Prostate gland (tissue), 2 donors: Measurements from ENCODE around the gene DEK. TPM values are rescaled to one million over a fixed set of nuclear protein-coding genes. Genes with fewer than 3 reads are reported as not detected.

Experiments used
- DNase-seq: peaks from one replicate; pipeline ENCODE4 v3.0.0-alpha.2; 2019; ENCODE audit warnings: low spot score
- H3K27ac ChIP-seq, 2 donors: fragments of 200-600 bp; sonication (generic); 2 replicates each; pipeline ENCODE4 v1.5.1; 2017 to 2019
- H3K27me3 ChIP-seq: fragments of 200-600 bp; sonication (generic); replicated peaks from 2 replicates; pipeline ENCODE4 v1.5.1; 2019; ENCODE audit not compliant: insufficient read depth
- H3K36me3 ChIP-seq, 2 donors: fragments of 200-600 bp; sonication (generic); 1 replicate in 1 of 2; 2 replicates in 1 of 2; pipeline versions ENCODE4 v1.5.1 to v1.8.1; 2017 to 2019
- H3K4me1 ChIP-seq: fragments of 200-600 bp; sonication (generic); replicated peaks from 2 replicates; pipeline ENCODE4 v1.5.1; 2019
- H3K4me3 ChIP-seq, 2 donors: fragments of 200-600 bp; sonication (generic); 2 replicates each; pipeline ENCODE4 v1.5.1; 2017 to 2019
- H3K9me3 ChIP-seq: fragments of 200-600 bp; sonication (generic); 2 replicates; pipeline ENCODE4 v1.5.1; 2017
- POLR2A ChIP-seq: fragments of 450-650 bp; IDR thresholded peaks from one replicate; pipeline ENCODE4 v1.6.1; 2016; ENCODE audit warnings: antibody characterized with exemption, mild to moderate bottlenecking
- POLR2AphosphoS5 ChIP-seq: sonication (generic); formaldehyde crosslinking; IDR thresholded peaks from one replicate; pipeline ENCODE4 v1.6.1; 2017; ENCODE audit warnings: antibody characterized with exemption
- WGBS: methylation state at CpG from one replicate; pipeline ENCODE4 v1.1.5; 2018; 5-methylcytosine and 5-hydroxymethylcytosine counted together
- intact Hi-C: fragments of 100-400 bp; cut with DNase I; formaldehyde crosslinking; loops from one replicate; pipeline ENCODE4 v1.14.2; 2022
- total RNA-seq, 2 donors: library from RNA; depleted of rRNA; stranded (reverse); fragments of >200 nt; gene quantifications; one replicate each; pipeline ENCODE4 v1.1.0, GENCODE V29; 2016
- TF ChIP-seq, protein P1 (sequence below), 4 experiments: fragments of 200-600 bp in 2 of 4; fragments of 450-650 bp in 2 of 4; sonication (generic) in 2 of 4; IDR thresholded peaks; 1 replicate in 3 of 4; 2 replicates in 1 of 4; pipeline ENCODE4 v1.5.1; 2016 to 2019; ENCODE audit warnings: antibody characterized with exemption in 4 of 4, mild to moderate bottlenecking in 2 of 4, moderate library complexity in 2 of 4

DEK gene
- total RNA-seq, 2 donors from 2014 or later = 74.1 to 133 TPM

- no peaks in the 10 kb centered on the region for H3K27me3 ChIP-seq
- H3K9me3 ChIP-seq = no peaks in the 10 kb centered on the region
- H3K27ac ChIP-seq = no peak overlapping the region
- TF ChIP-seq, protein P1, sequence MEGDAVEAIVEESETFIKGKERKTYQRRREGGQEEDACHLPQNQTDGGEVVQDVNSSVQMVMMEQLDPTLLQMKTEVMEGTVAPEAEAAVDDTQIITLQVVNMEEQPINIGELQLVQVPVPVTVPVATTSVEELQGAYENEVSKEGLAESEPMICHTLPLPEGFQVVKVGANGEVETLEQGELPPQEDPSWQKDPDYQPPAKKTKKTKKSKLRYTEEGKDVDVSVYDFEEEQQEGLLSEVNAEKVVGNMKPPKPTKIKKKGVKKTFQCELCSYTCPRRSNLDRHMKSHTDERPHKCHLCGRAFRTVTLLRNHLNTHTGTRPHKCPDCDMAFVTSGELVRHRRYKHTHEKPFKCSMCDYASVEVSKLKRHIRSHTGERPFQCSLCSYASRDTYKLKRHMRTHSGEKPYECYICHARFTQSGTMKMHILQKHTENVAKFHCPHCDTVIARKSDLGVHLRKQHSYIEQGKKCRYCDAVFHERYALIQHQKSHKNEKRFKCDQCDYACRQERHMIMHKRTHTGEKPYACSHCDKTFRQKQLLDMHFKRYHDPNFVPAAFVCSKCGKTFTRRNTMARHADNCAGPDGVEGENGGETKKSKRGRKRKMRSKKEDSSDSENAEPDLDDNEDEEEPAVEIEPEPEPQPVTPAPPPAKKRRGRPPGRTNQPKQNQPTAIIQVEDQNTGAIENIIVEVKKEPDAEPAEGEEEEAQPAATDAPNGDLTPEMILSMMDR (IDR thresholded peaks at IDR 0.05) = no peak
- no peak overlapping the region for H3K4me3 ChIP-seq
- intact Hi-C loops = no loop called here
- 100% methylated on average over 2 of the region's 2 CpGs for WGBS
- no peaks in the 10 kb centered on the region for H3K36me3 ChIP-seq
- H3K4me1 ChIP-seq = no peaks in the 10 kb centered on the region
- no peak for DNase-seq
Measured at GRCh38 chr6:18306977-18307376, 42.6 kb upstream of the DEK start.

GRCh38 chr6:18302561-18303439 is 38.5 kb upstream of the DEK start:
- TF ChIP-seq, protein P1 (IDR thresholded peaks at IDR 0.05) = peak in 1 of 4 experiments; percentile 17
- TF ChIP-seq POLR2A = no peak
- Histone ChIP-seq H3K36me3 (no peaks in the 10 kb centered on the region), H3K4me1 (no peaks in the 10 kb centered on the region), H3K4me3 (no peak overlapping the region), H3K9me3 (no peaks in the 10 kb centered on the region), H3K27me3 (no peaks in the 10 kb centered on the region), H3K27ac (no peak overlapping the region)
- WGBS = 90% methylated on average over 8 of the region's 8 CpGs
- DNase-seq = no peak
- intact Hi-C loops = no loop called here

GRCh38 chr6:18293076-18293904 is 29.0 kb upstream of the DEK start:
- DNase-seq = no peak
- Histone ChIP-seq H3K36me3 (no peaks in the 10 kb centered on the region), H3K27ac (no peak overlapping the region), H3K27me3 (no peaks in the 10 kb centered on the region), H3K9me3 (no peaks in the 10 kb centered on the region), H3K4me3 (no peak overlapping the region), H3K4me1 (no peaks in the 10 kb centered on the region)
- TF ChIP-seq POLR2AphosphoS5 (no peak), POLR2A (no peak)
- TF ChIP-seq, protein P1 (IDR thresholded peaks at IDR 0.05) = no peak
- intact Hi-C loops = no loop called here
- WGBS = 30% methylated on average over 6 of the region's 6 CpGs

DNA sequence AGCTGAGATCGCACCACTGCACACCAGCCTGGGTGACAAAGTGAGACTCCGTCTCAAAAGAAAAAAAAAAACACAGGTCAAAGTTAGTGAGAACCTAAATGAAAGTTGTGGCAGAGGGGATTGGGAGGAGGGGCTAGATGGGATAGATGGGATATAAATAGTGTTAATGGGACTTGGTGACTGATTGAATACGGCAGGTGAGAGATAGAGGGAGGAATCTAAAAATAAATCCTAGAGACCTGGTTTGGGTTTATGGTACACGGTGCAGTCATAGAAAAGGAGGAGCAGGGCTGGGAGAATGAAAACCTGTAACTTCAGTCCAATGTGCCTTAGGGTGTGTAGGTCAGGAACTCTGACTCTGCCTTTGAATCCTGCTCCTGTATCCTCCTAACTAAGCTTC is 25.0 kb upstream of the DEK start:
- no peak overlapping the region for H3K4me3 ChIP-seq
- WGBS = 56% methylated on average over 4 of the region's 4 CpGs
- intact Hi-C loops = no loop called here

More for the DNA sequence above, 25.0 kb upstream of the DEK start:
- no peak for DNase-seq
- Histone ChIP-seq H3K27ac (no peak overlapping the region), H3K36me3 (no peaks in the 10 kb centered on the region), H3K9me3 (no peaks in the 10 kb centered on the region), H3K27me3 (no peaks in the 10 kb centered on the region), H3K4me1 (no peaks in the 10 kb centered on the region)
- TF ChIP-seq, protein P1 (IDR thresholded peaks at IDR 0.05) = no peak
- no peak for TF ChIP-seq POLR2A
- no peak for TF ChIP-seq POLR2AphosphoS5
